OCI-LY3 (cell line): ENCODE data around the gene STX18.

Experiments used
- H2AFZ ChIP-seq: fragments of 200-600, 300-600 bp; shearing (Covaris generic); 2 replicates; pipeline ENCODE4 v1.6.0; 2014; ENCODE audit warnings: antibody characterized with exemption, low read depth, low read length
- H3K27ac ChIP-seq: fragments of 200-600, 300-600 bp; sonication (generic); 2 replicates; pipeline ENCODE4 v1.5.1; 2014; ENCODE audit warnings: mild to moderate bottlenecking, low read length, moderate library complexity, mixed read lengths
- H3K27me3 ChIP-seq: fragments of 200-600, 300-600 bp; sonication (generic); 2 replicates; pipeline ENCODE4 v1.6.1; 2014; ENCODE audit warnings: low read depth, low read length, mixed read lengths
- H3K36me3 ChIP-seq: fragments of 200-600, 300-600 bp; sonication (generic); replicated peaks from 2 replicates; pipeline ENCODE3; 2014; ENCODE audit warnings: low read depth, low read length, mixed read lengths
- H3K4me1 ChIP-seq: fragments of 300-600, 200-600 bp; sonication (generic); 2 replicates; pipeline ENCODE4 v1.6.1; 2014; ENCODE audit warnings: low read length, mixed read lengths
- H3K4me2 ChIP-seq: fragments of 200-600, 300-600 bp; sonication (generic); 2 replicates; pipeline ENCODE4 v1.6.1; 2014; ENCODE audit warnings: low read length, mixed read lengths
- H3K4me3 ChIP-seq: fragments of 300-600, 200-600 bp; sonication (generic); 2 replicates; pipeline ENCODE4 v1.5.1; 2014; ENCODE audit warnings: antibody characterized with exemption, mild to moderate bottlenecking, low read length, moderate library complexity
- H3K79me2 ChIP-seq: fragments of 300-600, 200-600 bp; shearing (Covaris generic); 2 replicates; pipeline ENCODE4 v1.6.1; 2014; ENCODE audit warnings: mild to moderate bottlenecking, low read length, mixed read lengths
- H3K9ac ChIP-seq: fragments of 300-600, 200-600 bp; shearing (Covaris generic); 2 replicates; pipeline ENCODE4 v1.6.0; 2014; ENCODE audit warnings: mild to moderate bottlenecking, low read length, moderate library complexity
- H3K9me3 ChIP-seq: fragments of 200-600, 300-600 bp; shearing (Covaris generic); 2 replicates; pipeline ENCODE4 v1.6.1; 2014; ENCODE audit warnings: low read length, mixed read lengths; ENCODE audit not compliant: insufficient read depth
- H4K20me1 ChIP-seq: fragments of 200-600, 300-600 bp; sonication (generic); 2 replicates; pipeline ENCODE4 v1.6.1; 2016; ENCODE audit warnings: low read length, mixed read lengths; ENCODE audit not compliant: insufficient read depth
- CTCF ChIP-seq: fragments of 200-600, 300-600 bp; sonication (generic); IDR thresholded peaks from 2 replicates; pipeline ENCODE4 v1.5.1; 2014; ENCODE audit warnings: antibody characterized with exemption, low read length, low read depth
- EZH2phosphoT487 ChIP-seq: fragments of 200-600 bp; shearing (Covaris generic); IDR thresholded peaks from 2 replicates; pipeline ENCODE4 v1.6.1; 2018; ENCODE audit warnings: antibody characterized with exemption, mixed run types, low read depth

STX18 gene

GRCh38 chr4:4386736-4387392 lies 155.0 kb downstream of the STX18 start, which contains the start of gene NSG1:
Gene NSG1 (plus strand): TSS chr4:4387102. CDS start chr4:4387630, 528 bp downstream.
- Histone ChIP-seq H3K79me2 (no peaks in the 10 kb centered on the region), H3K4me3 (no peak within 1 kb of the TSS), H3K36me3 (no peaks in the 10 kb centered on the region), H3K4me2 (peak within 1 kb of the TSS; percentile 24; the same call in 1 of the 2 replicates), H3K9me3 (no peaks in the 10 kb centered on the region), H3K9ac (no peak within 1 kb of the TSS), H4K20me1 (no peaks in the 10 kb centered on the region), H3K27me3 (no peaks in the 10 kb centered on the region), H3K27ac (no peak within 1 kb of the TSS), H2AFZ (no peak within 1 kb of the TSS), H3K4me1 (0 out of 2 replicates have a peak, but pooled peaks cover 3% of the 10 kb centered on the region)
- no peak for TF ChIP-seq CTCF
- TF ChIP-seq EZH2phosphoT487, result no peak

GRCh38 chr4:4386296-4386735 lies 155.5 kb downstream of the STX18 start:
- Histone ChIP-seq H3K27ac (no peak overlapping the region), H3K27me3 (no peaks in the 10 kb centered on the region), H2AFZ (no peak overlapping the region), H3K9ac (no peak overlapping the region), H3K4me1 (0 out of 2 replicates have a peak, but pooled peaks cover 3% of the 10 kb centered on the region), H3K36me3 (no peaks in the 10 kb centered on the region), H3K9me3 (no peaks in the 10 kb centered on the region), H3K79me2 (no peaks in the 10 kb centered on the region), H3K4me3 (no peak overlapping the region), H3K4me2 (no peak overlapping the region), H4K20me1 (no peaks in the 10 kb centered on the region)
- no peak for TF ChIP-seq EZH2phosphoT487

DNA sequence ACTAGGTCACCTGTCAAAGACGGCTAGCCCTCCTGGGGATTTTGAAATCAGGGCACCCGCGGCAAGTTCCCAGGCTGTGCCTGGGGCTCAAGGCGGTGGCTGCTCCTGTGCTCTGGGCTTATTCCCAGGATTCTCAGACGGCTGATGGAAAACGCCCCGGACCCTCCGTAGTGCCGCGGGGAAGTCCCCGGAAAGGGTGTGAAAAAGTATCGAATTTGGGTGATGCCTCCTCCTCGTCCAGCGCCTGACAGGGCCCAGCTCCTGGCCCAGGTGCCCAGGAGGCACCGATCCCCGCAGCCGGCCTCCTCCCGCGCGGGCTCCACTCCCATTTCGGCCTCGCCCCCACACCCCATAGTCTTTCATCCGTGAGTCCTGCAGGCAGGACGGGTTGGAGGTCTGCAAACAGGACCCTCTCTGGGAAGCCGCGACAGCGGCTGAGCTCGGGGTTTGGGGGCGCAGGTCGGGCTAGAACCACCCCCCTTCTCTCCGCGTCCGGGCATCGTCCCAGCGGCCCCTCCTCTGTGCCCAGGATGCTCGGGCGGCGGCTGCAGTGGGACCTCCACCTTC lies 156.0 kb downstream of the STX18 start:
- no peaks in the 10 kb centered on the region for H4K20me1 ChIP-seq
- no peaks in the 10 kb centered on the region for H3K79me2 ChIP-seq
- no peaks in the 10 kb centered on the region for H3K4me1 ChIP-seq
- H3K9me3 ChIP-seq, result no peaks in the 10 kb centered on the region
- no peak overlapping the region for H2AFZ ChIP-seq
- no peak for TF ChIP-seq CTCF
- TF ChIP-seq EZH2phosphoT487, result no peak
- no peak overlapping the region for H3K4me2 ChIP-seq
- H3K27me3 ChIP-seq, result no peaks in the 10 kb centered on the region
- no peak overlapping the region for H3K27ac ChIP-seq
- H3K4me3 ChIP-seq, result no peak overlapping the region
- H3K9ac ChIP-seq, result no peak overlapping the region
- H3K36me3 ChIP-seq, result no peaks in the 10 kb centered on the region

DNA sequence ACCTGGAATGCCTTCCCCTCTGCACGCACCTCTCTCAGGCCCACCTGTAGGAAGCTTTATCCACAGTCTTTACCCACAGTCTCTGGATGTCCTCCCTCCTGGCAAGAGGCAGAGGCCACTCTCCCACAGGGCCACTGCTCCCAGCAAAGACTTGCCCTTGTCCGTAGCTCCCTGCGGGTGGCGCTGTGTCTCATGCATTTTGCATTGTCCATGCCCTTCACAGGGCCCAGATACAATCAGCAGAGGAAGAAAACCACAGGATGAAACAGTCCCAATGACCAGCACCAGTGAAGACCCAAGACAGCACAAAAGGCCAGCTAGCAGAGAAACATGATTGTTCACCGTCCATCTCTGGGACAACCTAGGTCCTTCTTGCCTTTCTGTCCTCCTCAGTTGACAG lies 157.0 kb downstream of the STX18 start:
- no peaks in the 10 kb centered on the region for H4K20me1 ChIP-seq
- no peaks in the 10 kb centered on the region for H3K9me3 ChIP-seq
- H2AFZ ChIP-seq, result no peak overlapping the region
- no peak overlapping the region for H3K4me2 ChIP-seq
- H3K36me3 ChIP-seq, result no peaks in the 10 kb centered on the region
- TF ChIP-seq CTCF, result peak; percentile 43
- no peak for TF ChIP-seq EZH2phosphoT487
- H3K4me3 ChIP-seq, result no peak overlapping the region
- no peak overlapping the region for H3K27ac ChIP-seq
- H3K79me2 ChIP-seq, result no peaks in the 10 kb centered on the region
- H3K27me3 ChIP-seq, result no peaks in the 10 kb centered on the region
- H3K4me1 ChIP-seq, result no peaks in the 10 kb centered on the region
- no peak overlapping the region for H3K9ac ChIP-seq
